GM15510 (cell line): ENCODE measurements around the gene B3GALNT2.

Experiments
- POLR2A ChIP-seq: IDR thresholded peaks from 3 replicates; pipeline ENCODE4 v1.6.1; 2011; ENCODE audit warnings: borderline replicate concordance; ENCODE audit not compliant: insufficient read length; ENCODE audit errors: extremely low read depth

Gene B3GALNT2

DNA sequence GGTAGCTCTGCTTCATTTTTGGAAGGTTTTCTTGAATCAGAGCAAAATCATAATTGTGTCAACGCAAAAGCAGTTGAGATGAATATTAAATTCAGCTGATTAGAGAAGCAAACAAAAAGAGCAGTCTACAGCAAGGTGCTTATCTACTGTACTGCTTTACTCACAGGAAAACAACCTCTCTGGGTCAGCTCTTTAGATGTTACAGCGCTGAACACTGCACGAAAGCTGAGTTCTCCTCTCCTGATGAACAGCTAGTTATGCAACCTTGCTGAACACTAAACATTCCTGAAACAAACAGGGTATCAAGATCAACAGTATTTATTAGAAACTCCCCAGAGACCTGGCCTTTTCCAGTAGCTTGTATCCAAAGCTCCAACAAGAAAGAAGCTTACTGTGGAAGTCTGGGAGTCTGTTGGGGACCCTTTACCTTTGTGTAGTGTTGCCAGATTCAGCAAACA, 95.7 kb downstream of the B3GALNT2 start:
- TF ChIP-seq POLR2A: no peak

DNA sequence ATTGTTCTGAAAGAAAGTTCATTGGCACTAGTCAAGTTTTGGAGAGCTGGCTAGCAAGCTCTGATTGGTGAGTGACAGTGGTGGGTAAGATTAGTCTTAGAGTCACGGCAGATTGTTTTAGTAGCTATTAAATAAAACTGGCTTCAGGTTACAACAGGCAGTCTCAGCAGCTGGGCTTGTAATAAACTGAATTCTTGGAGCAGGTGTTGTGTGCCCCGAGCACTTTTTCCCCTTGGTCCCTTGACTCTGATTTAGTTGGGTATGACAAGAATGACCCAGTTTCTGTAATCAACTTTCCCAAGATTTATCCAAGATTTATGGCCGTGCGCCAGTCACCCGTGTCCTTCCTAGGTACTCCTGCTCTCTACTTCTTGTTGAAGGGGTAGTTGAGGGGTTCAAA, 96.8 kb downstream of the B3GALNT2 start:
- TF ChIP-seq POLR2A: no peak

DNA sequence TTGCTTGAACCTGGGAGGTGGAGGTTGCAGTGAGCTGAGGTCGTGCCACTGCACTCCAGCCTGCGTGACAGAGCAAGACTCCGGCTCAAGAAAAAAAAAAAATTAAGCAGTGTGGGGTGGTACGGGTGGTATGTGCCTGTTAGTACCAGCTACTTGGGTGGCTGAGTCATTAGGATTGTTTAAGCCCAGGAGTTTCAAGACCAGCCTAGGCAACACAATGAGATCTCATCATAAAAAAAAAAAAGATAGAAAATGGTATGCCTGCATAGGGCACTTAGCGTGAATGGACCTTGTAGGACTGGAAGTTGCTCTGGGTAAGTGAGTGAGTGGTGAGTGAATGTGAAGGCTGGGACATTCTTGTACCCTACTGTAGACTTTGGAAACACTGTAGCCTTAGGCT, 100.1 kb downstream of the B3GALNT2 start:
- TF ChIP-seq POLR2A: no peak

- no peak for TF ChIP-seq POLR2A
These were observed 100.7 kb downstream of the B3GALNT2 start for GRCh38 chr1:235403593-235403992.

- TF ChIP-seq POLR2A: no peak
These were observed 101.6 kb downstream of the B3GALNT2 start for GRCh38 chr1:235402457-235403200.

DNA sequence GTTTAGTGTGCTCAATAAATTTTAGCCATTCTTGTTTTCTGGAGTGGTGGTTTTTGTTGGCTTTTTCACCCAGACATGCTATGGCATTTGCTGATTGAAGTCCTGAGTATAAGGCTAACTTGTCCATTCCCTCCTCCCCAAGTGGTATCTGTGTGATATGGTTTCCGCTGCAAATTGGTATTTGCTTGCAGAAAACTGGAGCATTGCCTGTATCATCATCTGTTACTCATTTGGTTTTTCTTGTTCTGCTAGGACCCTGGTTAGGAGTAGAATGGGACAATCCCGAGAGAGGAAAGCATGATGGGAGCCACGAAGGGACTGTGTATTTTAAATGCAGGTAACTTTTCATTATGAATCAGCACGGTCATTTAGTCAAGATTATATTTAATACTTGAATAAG, 103.0 kb downstream of the B3GALNT2 start:
- no peak for TF ChIP-seq POLR2A
